H1 (cell line): Measurements from ENCODE around the gene ZFPL1.

Source experiments
- ATF2 ChIP-seq: IDR thresholded peaks from 2 replicates; pipeline ENCODE4 v1.6.1; 2012; ENCODE audit warnings: low read length, inconsistent platforms
- CHD7 ChIP-seq: fragments of 300-600 bp; sonication (generic); IDR thresholded peaks from 2 replicates; pipeline ENCODE4 v1.7.1; 2012; ENCODE audit warnings: low read length, moderate library complexity, mild to moderate bottlenecking, inconsistent platforms; ENCODE audit not compliant: insufficient replicate concordance
- CTCF ChIP-seq, 3 experiments: IDR thresholded peaks; 1 replicate in 2 of 3; 2 replicates in 1 of 3; pipeline versions ENCODE4 v1.5.1 to v1.6.1; 2011; ENCODE audit warnings: low read length in 3 of 3, mild to moderate bottlenecking in 3 of 3, inconsistent platforms in 2 of 3, low read depth in 1 of 3, moderate library complexity in 1 of 3; ENCODE audit not compliant: insufficient read depth in 1 of 3; ENCODE audit errors: control extremely low read depth in 1 of 3
- EZH2 ChIP-seq: fragments of 200-600 bp; sonication (generic); IDR thresholded peaks from 2 replicates; pipeline ENCODE4 v1.7.1; 2012; ENCODE audit warnings: low read depth, mild to moderate bottlenecking, moderate library complexity, low read length, inconsistent platforms; ENCODE audit not compliant: severe bottlenecking
- JUN ChIP-seq: IDR thresholded peaks from 2 replicates; pipeline ENCODE4 v1.6.1; 2011; ENCODE audit warnings: low read depth, mild to moderate bottlenecking, improper control_type of control experiment, low read length
- JUND ChIP-seq: IDR thresholded peaks from 2 replicates; pipeline ENCODE4 v1.6.1; 2011; ENCODE audit warnings: mild to moderate bottlenecking, improper control_type of control experiment, low read length
- MAFK ChIP-seq: IDR thresholded peaks from 2 replicates; pipeline ENCODE4 v1.6.1; 2012; ENCODE audit warnings: low read depth, mild to moderate bottlenecking, improper control_type of control experiment, low read length
- POLR2A ChIP-seq, 2 experiments: IDR thresholded peaks; 1 replicate in 1 of 2; 2 replicates in 1 of 2; pipeline ENCODE4 v1.6.1; 2011; ENCODE audit warnings: low read depth in 2 of 2, low read length in 2 of 2, mild to moderate bottlenecking in 2 of 2; ENCODE audit errors: control extremely low read depth in 1 of 2
- POLR2AphosphoS5 ChIP-seq: IDR thresholded peaks from 2 replicates; pipeline ENCODE4 v1.6.1; 2011; ENCODE audit warnings: low read depth, low read length
- SP4 ChIP-seq: IDR thresholded peaks from 2 replicates; pipeline ENCODE4 v1.6.1; 2012; ENCODE audit warnings: low read length, inconsistent platforms
- TCF12 ChIP-seq: IDR thresholded peaks from 2 replicates; pipeline ENCODE4 v1.6.1; 2011; ENCODE audit warnings: low read depth, mild to moderate bottlenecking, low read length
- ZNF274 ChIP-seq: IDR thresholded peaks from 2 replicates; pipeline ENCODE4 v1.7.0; 2012; ENCODE audit warnings: low read length, borderline replicate concordance; ENCODE audit errors: extremely low read depth

- TF ChIP-seq CTCF (IDR thresholded peaks at IDR 0.05; ENCODE audit: control extremely low read depth in 1 of 3, insufficient read depth in 1 of 3, low read depth in 1 of 3, low read length in 3 of 3) (no peak), ATF2 (no peak), ZNF274 (no peak), JUN (no peak), SP4 (no peak), TCF12 (no peak), JUND (no peak), EZH2 (no peak), MAFK (no peak), POLR2AphosphoS5 (no peak), CHD7 (no peak), POLR2A (IDR thresholded peaks at IDR 0.05; ENCODE audit: control extremely low read depth in 1 of 2, low read depth in 2 of 2, low read length in 2 of 2) (no peak; a peak in 1 of 3 replicates)
Observed at GRCh38 chr11:65083134-65083833, 738 bp upstream of the ZFPL1 start.
